ENCODE measurements around the gene SLC23A3.

DNA sequence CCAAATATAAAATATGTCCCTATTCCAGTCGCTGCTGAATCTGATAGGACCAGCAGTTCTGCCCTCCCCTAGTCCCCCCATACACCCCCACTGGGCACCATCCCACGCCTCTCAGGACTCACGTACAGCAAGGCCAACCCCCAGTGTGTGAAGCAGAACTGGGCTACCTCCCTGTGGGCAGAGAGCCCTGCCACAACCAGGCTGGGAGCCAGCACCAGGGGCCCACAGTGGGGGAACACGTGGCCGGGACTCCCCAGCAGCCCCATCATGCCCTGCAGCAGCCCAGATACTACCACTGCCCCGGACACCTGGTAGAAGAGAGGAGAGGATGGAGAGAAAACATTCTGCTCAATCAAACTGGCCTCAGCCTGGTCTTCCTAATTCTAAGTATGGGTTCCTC lies 1.3 kb downstream of the SLC23A3 start:
- TF ChIP-seq POLR2A (IDR thresholded peaks at IDR 0.05) = no peak
- TF ChIP-seq, protein P1, sequence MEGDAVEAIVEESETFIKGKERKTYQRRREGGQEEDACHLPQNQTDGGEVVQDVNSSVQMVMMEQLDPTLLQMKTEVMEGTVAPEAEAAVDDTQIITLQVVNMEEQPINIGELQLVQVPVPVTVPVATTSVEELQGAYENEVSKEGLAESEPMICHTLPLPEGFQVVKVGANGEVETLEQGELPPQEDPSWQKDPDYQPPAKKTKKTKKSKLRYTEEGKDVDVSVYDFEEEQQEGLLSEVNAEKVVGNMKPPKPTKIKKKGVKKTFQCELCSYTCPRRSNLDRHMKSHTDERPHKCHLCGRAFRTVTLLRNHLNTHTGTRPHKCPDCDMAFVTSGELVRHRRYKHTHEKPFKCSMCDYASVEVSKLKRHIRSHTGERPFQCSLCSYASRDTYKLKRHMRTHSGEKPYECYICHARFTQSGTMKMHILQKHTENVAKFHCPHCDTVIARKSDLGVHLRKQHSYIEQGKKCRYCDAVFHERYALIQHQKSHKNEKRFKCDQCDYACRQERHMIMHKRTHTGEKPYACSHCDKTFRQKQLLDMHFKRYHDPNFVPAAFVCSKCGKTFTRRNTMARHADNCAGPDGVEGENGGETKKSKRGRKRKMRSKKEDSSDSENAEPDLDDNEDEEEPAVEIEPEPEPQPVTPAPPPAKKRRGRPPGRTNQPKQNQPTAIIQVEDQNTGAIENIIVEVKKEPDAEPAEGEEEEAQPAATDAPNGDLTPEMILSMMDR (IDR thresholded peaks at IDR 0.05) = no peak

Measured in lower leg skin (tissue), 3 donors.